Vagina (tissue), 2 donors: Measurements from ENCODE around the gene MT1A.

Experiments used
- CTCF ChIP-seq, 3 experiments: fragments of 450-650 bp in 2 of 3; fragments of 200-600 bp in 1 of 3; sonication (generic) in 1 of 3; IDR thresholded peaks; one replicate each; pipeline ENCODE4 v1.5.1; 2017 to 2019; ENCODE audit warnings: antibody characterized with exemption in 3 of 3, mild to moderate bottlenecking in 2 of 3, moderate library complexity in 2 of 3
- POLR2A ChIP-seq, 2 donors: fragments of 450-650 bp; IDR thresholded peaks; one replicate each; pipeline ENCODE4 v1.6.1; 2017; ENCODE audit warnings: antibody characterized with exemption in 2 of 2, mild to moderate bottlenecking in 2 of 2, moderate library complexity in 2 of 2
- POLR2AphosphoS5 ChIP-seq, 2 donors: sonication (generic); formaldehyde crosslinking; IDR thresholded peaks; one replicate each; pipeline ENCODE4 v1.9.0; 2017; ENCODE audit warnings: antibody characterized with exemption in 2 of 2, mild to moderate bottlenecking in 2 of 2, low read depth in 1 of 2; ENCODE audit not compliant: insufficient read depth in 1 of 2

GRCh38 chr16:56633535-56633934 lies 4.9 kb upstream of the MT1A start:
- TF ChIP-seq CTCF (IDR thresholded peaks at IDR 0.05) (no peak), POLR2A (IDR thresholded peaks at IDR 0.05) (no peak), POLR2AphosphoS5 (IDR thresholded peaks at IDR 0.05; ENCODE audit: insufficient read depth in 1 of 2, low read depth in 1 of 2) (no peak)
